ENCODE results near the gene RPL13. TPM values are rescaled to one million over a fixed set of nuclear protein-coding genes. Genes with fewer than 3 reads are reported as not detected.

The RPL13 gene
- total and polyA plus RNA-seq, 9 of the 15 experiments (the other 6 are each of a cell fraction or from before 2014, with no cell fraction given), result 227 to 6,042 (median 1,633) TPM

DNA sequence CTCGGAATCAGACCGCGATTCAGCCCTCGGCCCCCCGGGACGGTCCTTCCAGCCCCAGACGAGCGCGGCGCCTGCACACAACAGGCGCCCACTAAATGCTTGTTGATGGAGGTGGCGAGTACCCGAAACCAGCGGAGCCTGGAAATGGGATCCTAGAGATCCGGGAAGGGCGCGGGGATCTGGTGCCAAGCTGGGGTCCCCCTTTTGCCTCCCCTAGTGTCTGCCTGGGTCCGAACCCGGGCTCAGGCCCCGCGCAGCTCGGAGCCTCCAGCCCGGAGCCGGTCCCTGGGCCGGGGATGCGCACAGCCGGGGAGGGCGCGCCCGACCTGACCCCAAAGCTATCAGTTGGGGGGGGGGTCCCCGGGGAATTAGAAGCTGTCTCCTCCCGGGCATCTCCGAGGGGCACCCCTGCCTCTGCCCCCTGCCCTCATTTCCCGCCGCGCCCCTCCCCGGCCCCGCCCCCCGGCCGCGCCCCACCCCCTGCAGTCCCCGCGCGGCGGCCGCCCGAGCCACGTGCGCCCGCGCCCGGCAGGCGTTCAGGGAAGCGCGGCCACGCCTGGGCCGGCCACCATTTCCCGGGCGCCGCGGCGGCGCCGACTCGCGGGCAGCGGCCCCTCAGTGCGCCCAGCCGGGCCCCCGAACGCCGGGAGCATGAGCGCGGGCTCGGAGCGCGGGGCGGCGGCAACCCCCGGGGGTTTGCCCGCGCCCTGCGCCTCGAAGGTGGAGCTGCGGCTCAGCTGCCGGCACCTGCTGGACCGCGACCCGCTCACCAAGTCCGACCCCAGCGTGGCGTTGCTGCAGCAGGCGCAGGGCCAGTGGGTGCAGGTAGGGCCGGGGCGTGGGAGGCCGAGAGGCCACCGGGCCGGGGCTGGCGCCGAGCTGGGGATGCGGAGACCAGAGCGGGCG lies 15.0 kb downstream of the RPL13 start, which contains the start of gene CPNE7 (continued):
- peak in 1 of 2 experiments; percentile 27; a peak in 1 of 4 replicates for TF ChIP-seq UBTF (IDR thresholded peaks at IDR 0.05; ENCODE audit: borderline replicate concordance in 1 of 2, low read depth in 2 of 2, low read length in 2 of 2)
- peak; percentile 32 to 42; a peak in 2 of 4 replicates for TF ChIP-seq NRF1 (conservative IDR thresholded peaks at IDR 0.05 in 1 of 2, IDR thresholded peaks at IDR 0.05 in 1 of 2)
- TF ChIP-seq ZFX (CRISPR knock-in tag; IDR thresholded peaks at IDR 0.05), result peak; percentile 7; the same call in 1 of the 2 replicates
- TF ChIP-seq MNT (conservative IDR thresholded peaks at IDR 0.05), result peak in 1 of 2 experiments; percentile 2; a peak in 1 of 4 replicates
- TF ChIP-seq TAF15 (IDR thresholded peaks at IDR 0.05; ENCODE audit: low read depth, low read length), result no peak
- TF ChIP-seq, protein P1, sequence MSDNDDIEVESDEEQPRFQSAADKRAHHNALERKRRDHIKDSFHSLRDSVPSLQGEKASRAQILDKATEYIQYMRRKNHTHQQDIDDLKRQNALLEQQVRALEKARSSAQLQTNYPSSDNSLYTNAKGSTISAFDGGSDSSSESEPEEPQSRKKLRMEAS (CRISPR knock-in tag; IDR thresholded peaks at IDR 0.05), result peak; percentile 51
- TF ChIP-seq ZNF444 (CRISPR knock-in tag; IDR thresholded peaks at IDR 0.05), result no peak
- TF ChIP-seq U2AF2 (optimal IDR thresholded peaks at IDR 0.05; ENCODE audit: low read depth, low read length), result no peak
- TF ChIP-seq L3MBTL2 (IDR thresholded peaks at IDR 0.05), result peak; percentile 76
- TF ChIP-seq ETS1 (conservative IDR thresholded peaks at IDR 0.05; ENCODE audit: control insufficient read depth, low read depth, low read length), result 0 out of 2 replicates have a peak, but pooled peaks have one; percentile 24
- no peak for TF ChIP-seq RNF219 (CRISPR knock-in tag; IDR thresholded peaks at IDR 0.05)
- 0 out of 2 replicates have a peak, but pooled peaks have one; percentile 6 for TF ChIP-seq THAP12 (CRISPR knock-in tag; IDR thresholded peaks at IDR 0.05)
- 0 out of 4 replicates have a peak, but pooled peaks of 1 of the 2 experiments have one; percentile 40 for TF ChIP-seq HDAC1 (IDR thresholded peaks at IDR 0.05)
